Neural cell (in vitro differentiated cells): ENCODE data around the gene ZC3H7B.

Experiments used
- CTCF ChIP-seq: fragments of 450-650 bp; IDR thresholded peaks from 2 replicates; pipeline ENCODE4 v1.5.1; 2014; ENCODE audit warnings: antibody characterized with exemption, mild to moderate bottlenecking, moderate library complexity; ENCODE audit not compliant: poor library complexity, severe bottlenecking
- EP300 ChIP-seq: fragments of 450-650 bp; conservative IDR thresholded peaks from 2 replicates; pipeline ENCODE4 v1.6.1; 2014; ENCODE audit warnings: antibody characterized with exemption, mild to moderate bottlenecking, moderate library complexity; ENCODE audit not compliant: poor library complexity, severe bottlenecking
- EZH2 ChIP-seq: fragments of 200-600, 300-800 bp; shearing (Covaris generic), sonication (generic); IDR thresholded peaks from 2 replicates; pipeline ENCODE4 v1.6.1; 2014; ENCODE audit warnings: antibody characterized with exemption, low read length, borderline replicate concordance, mild to moderate bottlenecking; ENCODE audit not compliant: insufficient read depth, poor library complexity, severe bottlenecking
- POLR2AphosphoS5 ChIP-seq: IDR thresholded peaks from 2 replicates; pipeline ENCODE4 v1.6.1; 2012

- TF ChIP-seq CTCF (no peak), EP300 (no peak), POLR2AphosphoS5 (no peak), EZH2 (no peak)
These were observed 50.7 kb downstream of the ZC3H7B start for GRCh38 chr22:41352058-41352457.
